Left cardiac atrium (tissue), 4 donors: Measurements from ENCODE around the gene C19orf73. TPM values are rescaled to one million over a fixed set of nuclear protein-coding genes. Genes with fewer than 3 reads are reported as not detected.

ENCODE experiments used
- ATAC-seq, 2 donors: fragments of 200-7000 bp; cut with Tn5 transposase; one replicate each; pipeline ENCODE4 v1.9.1; 2020; ENCODE audit warnings: mild to moderate bottlenecking in 2 of 2, moderate library complexity in 2 of 2
- DNase-seq: peaks from one replicate; pipeline ENCODE4 v3.0.0-alpha.2; 2020
- intact Hi-C, 2 donors: fragments of 100-400 bp; cut with DNase I; formaldehyde crosslinking; loops; one replicate each; pipeline versions ENCODE4 v1.14.1 to v1.15.1; 2022 to 2023
- long read RNA-seq: library from polyadenylated mRNA; unstranded; transcript quantifications from one replicate; pipeline ENCODE4 v2.0.0, GENCODE V29; 2021
- total RNA-seq, 2 donors: library from RNA; stranded (reverse); fragmentation: NEBNext Ultra II Directional; extraction: Animal tissue kit (Norgen Biotek cat#: 25700); gene quantifications; one replicate each; pipeline ENCODE4 v1.2.1, GENCODE V29; 2021
- donor health status: DM: no; HTN: yes; CAD: no.
- donor health status: DM: no; HTN: yes; CAD: no; lungs with severe emphysema.
- donor health status: DM: yes; HTN: yes; CAD: no.
- donor health status: Dilated cardiomyopathy.

Gene C19orf73, protein sequence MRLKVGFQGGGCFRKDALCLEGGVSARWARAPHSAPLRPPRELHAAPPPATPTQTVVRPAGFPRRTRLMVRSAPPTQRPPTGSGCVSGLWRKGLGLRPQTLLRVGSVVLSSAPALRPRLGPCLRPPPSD
- total RNA-seq, result 1 to 10 TPM in 1 of 2 donors, under 1 TPM in 1; 0.47 to 1.6 TPM
- long read RNA-seq, result 0 reads

DNA sequence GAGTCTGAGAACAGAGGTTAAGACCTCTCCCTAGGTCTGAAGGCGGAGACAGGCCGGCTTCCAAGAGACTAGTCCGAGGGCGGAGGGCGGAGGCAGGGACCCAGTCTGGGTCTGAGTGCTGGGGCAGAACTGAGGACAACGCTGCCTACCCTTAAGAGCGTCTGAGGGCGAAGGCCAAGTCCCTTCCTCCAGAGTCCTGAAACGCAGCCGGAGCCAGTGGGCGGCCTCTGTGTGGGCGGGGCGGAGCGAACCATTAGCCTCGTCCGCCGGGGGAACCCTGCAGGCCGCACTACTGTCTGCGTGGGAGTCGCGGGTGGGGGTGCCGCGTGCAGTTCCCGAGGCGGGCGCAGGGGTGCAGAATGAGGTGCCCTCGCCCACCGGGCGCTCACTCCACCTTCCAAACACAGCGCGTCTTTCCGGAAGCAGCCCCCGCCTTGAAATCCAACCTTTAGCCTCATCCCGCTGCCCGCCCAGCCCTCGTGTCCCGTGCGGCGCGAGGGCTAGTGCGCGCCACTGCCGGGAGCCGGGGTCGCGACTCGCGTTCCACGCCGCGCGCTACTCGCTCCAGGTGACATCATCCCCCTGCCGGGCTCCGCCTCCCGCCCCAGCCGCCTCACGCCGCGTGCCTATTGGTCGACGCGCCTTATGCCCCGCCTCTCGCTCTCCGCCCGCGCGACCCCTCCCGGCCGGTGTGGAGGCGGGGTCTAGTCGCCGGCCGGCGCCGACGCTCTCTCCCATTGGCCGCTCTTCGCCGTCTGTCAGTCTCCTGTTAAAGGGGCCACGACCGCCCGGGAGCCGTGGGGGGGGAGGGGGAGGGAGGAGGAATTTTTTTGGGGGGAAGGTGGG is at the start of gene C19orf73:
Gene C19orf73, minus strand, starts transcription at position 579 of the 846 bp plus-strand sequence. Its CDS starts 121 bp downstream, at position 458.
- intact Hi-C loops, result no loop called here
- ATAC-seq (peak; percentile 91 to 94), DNase-seq (peak; percentile 96)

DNA sequence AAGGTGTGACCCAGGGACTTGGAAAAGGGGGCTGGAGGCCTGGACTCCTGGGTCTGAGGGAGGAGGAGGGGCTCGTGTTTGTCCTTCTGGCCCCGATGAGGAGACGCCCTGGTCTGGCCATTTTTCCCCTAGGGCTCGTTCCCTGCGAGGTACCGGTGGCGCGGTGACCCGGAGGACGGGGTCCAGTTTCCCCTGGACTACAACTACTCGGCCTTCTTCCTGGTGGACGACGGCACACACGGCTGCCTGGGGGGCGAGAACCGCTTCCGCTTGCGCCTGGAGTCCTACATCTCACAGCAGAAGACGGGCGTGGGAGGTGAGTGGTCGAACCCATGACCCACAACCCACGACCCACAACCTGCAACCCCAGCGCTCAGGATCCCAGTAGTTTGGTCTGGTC is 49.5 kb upstream of the C19orf73 start:
- ATAC-seq (no peak), DNase-seq (no peak)
- intact Hi-C loops, result no loop called here

DNA sequence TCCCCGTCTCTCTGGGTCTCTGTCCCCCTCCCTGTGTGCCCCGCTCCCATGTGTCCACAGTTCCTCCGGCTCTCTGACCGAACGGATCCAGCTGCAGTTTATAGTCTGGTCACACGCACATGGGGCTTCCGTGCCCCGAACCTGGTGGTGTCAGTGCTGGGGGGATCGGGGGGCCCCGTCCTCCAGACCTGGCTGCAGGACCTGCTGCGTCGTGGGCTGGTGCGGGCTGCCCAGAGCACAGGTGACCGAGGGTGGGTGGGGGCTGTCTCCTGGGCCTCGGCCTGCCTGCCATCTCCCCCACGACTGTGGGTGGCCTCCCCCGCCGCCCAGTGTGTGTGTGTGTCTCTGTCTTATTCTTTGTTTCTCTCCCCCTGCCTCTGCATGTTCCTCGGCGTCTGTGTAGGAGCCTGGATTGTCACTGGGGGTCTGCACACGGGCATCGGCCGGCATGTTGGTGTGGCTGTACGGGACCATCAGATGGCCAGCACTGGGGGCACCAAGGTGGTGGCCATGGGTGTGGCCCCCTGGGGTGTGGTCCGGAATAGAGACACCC is 49.0 kb upstream of the C19orf73 start:
- DNase-seq (no peak), ATAC-seq (no peak)
- intact Hi-C loops, result no loop called here

DNA sequence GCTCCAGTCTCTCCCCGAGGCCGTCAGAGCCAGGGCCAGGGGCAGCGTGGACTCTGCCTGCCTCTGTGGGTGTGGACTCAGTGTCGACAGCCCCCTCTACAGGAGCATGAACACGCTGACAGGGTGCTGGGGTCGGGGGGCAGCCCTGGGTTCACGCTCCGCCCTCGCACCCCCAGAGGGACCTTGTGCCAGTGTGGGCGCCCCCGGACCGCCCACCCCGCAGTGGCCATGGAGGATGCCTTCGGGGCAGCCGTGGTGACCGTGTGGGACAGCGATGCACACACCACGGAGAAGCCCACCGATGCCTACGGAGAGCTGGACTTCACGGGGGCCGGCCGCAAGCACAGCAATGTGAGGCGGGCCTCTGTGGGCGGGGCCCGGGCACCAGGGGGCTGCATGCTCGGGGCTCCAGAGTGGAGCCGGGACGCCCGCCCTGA is 46.9 kb upstream of the C19orf73 start:
- ATAC-seq, result peak; percentile 43 to 60
- intact Hi-C loops, result no loop called here

DNA sequence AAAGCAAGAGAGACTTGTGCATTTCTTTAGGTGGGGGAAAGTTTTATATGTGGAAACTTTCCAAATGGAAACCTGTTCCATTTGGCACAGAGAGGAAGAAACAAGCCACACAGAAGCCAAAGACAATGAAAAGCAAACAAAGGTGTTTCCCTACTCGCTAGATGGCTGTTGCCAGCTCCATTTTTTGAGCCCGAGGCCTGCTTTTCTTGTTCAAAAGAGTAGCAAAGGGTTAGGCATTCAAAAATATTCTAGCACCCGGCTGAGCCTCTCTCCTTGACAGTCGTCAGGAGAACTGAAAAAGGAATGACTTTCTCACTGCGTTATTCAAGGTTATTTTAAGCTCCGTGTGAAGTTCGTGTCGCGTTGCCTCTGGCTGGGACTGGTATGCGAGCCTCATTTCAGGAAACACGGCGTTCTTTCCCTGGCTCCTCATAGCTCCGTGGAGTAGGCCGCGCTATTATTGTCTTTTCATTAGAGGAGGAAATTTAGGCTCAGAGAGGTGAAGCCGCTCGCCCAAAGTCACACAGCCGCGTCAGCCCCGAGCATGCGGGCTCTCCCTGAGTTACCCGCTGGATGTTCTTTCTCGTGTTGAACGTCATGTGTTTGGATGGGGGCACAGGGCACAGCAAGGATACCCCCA is 46.3 kb upstream of the C19orf73 start:
- DNase-seq, result peak; percentile 48
- ATAC-seq, result peak; percentile 86 to 91
- intact Hi-C loops, result no loop called here

More for the DNA sequence above, 46.9 kb upstream of the C19orf73 start:
- DNase-seq, result no peak

DNA sequence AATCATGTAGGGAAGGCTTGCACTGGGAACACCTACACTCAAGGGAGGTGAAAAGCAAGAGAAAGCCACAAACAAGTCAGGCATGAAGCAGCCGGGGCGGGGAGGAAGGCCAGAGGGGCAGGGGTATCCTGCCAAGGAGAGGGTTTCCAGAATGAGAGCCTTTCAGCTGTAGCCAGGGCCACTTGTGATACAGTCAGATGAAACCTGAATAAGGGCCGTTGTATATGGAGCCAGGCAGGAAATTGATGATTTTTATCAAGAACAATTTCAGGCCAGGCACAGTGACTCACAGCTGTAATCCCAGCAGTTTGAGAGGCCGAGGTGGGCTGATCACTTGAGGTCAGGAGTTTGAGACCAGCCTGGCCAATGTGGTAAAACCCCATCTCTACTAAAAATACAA is 43.0 kb upstream of the C19orf73 start:
- intact Hi-C loops, result no loop called here

DNA sequence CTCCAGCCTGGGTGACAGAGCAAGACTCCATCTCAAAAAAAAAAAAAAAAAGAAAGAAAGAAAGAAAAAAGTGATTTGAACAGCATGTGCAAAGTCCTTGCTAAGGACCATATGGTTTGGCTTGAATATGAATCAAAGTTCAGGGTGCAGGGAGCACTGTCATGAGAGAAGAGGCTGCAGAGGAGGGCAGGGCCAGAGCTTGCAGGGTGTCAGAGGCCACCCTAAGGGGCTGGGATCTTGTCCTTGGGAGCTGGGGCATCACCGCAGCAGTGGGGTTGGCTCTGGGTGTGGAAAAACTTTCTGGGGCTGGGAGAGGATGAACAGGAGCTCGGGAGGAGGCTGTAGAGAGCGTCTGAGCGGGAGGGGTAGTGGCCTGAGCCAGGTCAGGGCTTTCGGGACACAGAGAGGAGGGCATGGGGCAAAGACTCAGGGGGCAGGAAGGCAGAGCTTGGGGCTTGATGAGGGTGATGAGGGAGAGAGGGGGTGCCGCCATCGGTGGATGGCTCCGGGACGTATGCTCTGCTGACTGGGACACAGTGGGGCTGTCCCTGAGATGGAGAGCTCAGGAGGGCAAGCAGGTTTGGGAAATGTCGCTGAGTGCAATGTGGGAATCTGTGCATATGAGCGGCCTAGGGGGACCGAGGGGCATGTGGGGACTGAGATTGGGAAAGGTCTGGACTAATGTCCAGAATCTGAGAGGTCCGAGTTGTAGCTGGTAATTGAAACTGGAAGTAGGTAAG is 41.7 kb upstream of the C19orf73 start:
- ATAC-seq (no peak), DNase-seq (no peak)
- intact Hi-C loops, result no loop called here

More for the DNA sequence above, 43.0 kb upstream of the C19orf73 start:
- no peak for DNase-seq
- ATAC-seq, result no peak

DNA sequence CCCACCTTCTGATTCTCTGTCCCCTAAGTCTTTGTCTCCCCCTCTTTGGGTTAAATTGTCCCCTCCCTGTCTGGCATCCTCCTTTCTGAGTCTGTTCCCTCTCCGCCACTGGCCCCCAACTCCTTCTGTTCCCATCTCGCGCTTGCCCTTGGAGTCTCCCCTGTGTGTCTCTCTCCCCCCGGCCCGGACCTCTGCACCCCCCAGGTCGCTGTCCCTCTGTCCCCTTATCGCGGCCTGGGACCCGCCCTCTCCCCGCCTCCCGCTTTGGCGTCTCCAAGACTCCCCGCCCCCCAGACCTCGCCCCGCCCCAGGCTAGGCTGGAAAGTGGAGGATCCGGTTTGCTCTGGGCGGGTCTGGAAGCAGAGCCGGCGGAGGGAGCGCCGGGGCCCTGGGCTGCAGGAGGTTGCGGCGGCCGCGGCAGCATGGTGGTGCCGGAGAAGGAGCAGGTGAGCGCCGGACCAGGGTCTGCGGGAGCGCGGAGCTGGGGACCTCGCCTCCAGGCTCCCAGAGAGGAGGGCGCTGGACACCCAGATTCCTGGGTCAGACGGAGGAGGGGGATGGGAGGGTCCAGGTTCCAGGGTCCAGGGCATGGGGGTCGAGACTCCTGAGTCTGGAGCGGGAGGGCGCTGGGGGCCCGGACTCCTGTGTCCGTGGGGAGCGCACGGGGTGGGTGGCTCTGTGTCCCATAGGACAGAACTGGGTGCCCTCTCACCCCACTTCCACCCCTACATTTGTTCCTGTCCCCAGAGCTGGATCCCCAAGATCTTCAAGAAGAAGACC is 38.7 kb upstream of the C19orf73 start, which contains the start of gene TRPM4:
Gene TRPM4, plus strand, starts transcription at position 348 of the 780 bp plus-strand sequence. Its CDS starts 75 bp downstream, at position 423.
- intact Hi-C loops, result no loop called here
- peak; percentile 88 to 90 for ATAC-seq

DNA sequence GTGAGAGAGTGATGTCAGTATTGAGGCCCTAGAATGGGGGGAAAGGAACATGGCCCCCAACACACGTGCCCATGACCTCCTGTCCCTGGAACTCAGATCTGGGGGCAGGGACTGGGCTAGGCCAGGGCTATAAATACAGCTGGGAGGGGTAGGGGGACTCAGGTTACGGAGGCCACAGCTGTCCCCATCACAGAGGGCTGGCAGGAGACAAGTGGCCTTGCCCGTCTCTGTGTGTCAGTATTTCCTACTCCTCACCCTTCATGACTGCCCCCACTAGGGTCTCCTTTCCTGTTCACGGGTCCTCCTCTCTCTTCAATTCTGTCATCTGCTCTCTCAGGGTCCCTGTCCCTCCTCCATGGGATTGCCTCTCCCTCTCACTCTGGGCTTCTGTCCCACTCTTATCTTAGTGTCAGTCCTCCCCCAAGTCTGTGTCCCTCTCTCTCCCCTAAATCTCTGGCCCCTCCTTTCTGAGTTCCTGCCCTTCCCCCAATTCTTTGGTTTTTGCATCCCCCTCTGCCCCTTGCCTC is 36.9 kb upstream of the C19orf73 start:
- DNase-seq, result peak; percentile 48
- intact Hi-C loops, result no loop called here
- peak; percentile 28 to 43 for ATAC-seq

More for the DNA sequence above, 38.7 kb upstream of the C19orf73 start, which contains the start of gene TRPM4:
- peak; percentile 96 for DNase-seq

DNA sequence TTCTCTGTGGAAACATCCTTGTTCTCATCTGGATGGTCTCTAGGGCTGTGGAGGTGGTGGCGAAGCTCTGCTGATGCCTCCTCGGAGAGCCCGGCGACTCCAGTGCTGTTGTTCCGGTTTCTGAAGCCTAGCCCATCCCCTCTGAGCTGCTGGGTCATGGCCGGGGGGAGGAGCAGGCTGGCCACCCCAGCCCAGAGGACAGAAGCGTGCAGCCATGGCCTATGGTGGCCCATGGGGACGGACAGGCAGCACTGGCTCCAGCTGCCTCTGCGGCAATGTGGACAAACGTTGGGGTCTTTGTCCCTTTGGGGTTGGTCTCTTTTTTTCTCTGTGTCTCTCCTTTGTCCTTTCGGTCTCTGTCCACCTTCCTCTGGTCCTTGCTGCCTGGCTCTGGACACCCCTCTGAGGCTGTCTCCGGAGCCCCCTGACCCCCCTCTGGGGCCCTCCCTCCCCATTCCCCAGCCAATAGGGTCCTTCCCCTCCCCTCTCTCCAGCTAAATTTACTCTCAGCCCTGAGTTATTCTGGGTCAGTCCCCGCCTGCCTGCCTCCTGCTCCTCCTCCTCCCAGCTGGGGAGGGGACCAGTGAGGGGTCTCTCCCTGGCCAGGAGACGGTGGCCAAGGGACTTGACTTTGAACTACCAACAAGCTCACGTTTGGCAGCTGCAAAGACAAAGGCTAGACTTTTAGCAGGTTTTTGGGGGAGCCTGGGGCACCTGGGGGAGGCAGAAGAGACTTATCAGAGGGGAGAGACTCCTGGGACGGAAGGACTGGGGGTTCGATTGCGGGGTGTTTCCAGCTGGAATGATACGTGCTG is 36.3 kb upstream of the C19orf73 start, which contains the start of gene HRC:
Gene HRC, minus strand, starts transcription at position 392 of the 815 bp plus-strand sequence. Its CDS starts 159 bp downstream, at position 233.
- intact Hi-C loops, result no loop called here
- DNase-seq, result peak; percentile 67
- ATAC-seq, result peak; percentile 44 to 60

DNA sequence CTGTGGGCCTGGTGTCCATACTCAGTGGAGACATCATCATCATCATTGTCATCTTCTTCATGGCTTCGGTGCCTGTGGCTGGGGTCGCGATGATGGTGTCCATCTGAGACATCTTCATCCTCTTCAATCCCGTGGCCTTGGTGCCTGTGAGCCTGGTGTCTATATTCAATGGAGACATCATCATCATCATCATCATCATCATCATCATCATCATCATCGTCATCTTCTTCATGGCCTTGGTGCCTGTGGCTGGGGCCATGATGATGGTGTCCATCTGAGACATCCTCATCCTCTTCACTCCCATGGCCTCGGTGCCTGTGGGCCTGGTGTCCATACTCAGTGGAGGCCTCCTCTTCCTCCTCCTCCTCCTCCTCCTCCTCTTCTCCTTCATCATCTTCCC is 35.3 kb upstream of the C19orf73 start:
- DNase-seq, result no peak
- ATAC-seq, result no peak

DNA sequence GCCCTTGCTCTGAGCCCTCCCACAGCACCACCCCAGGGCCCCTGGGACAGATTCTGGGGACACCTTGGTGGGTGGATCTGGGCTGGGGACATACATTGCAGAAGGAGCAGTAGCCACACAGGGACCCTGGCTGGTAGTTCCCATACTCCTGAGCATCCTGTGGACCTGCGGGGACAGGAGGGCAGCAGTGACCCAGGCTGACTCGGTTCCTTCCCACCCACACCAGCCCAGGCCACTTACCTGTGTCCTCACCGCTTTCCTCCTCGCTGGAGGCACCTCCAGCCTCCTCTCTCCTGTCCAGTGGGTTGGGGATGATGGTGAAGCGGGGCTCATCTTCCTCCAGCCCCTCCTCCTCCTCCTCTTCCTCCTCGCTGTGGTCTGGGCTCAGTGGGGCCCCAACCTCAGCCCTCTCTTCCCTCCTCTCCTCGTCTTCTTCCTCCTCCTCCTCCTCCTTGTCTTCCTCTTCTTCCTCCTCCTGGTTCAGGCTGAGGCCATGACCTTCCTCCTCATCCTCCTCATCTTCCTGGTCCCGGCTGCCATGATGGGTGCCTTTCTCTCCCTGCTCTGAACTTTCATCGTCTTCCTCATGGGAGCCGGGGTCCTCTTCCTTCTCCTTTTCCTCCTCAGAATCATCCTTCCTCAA is 34.3 kb upstream of the C19orf73 start:
- no peak for ATAC-seq
- no peak for DNase-seq
- intact Hi-C loops, result no loop called here

More for the DNA sequence above, 35.3 kb upstream of the C19orf73 start:
- intact Hi-C loops, result no loop called here

DNA sequence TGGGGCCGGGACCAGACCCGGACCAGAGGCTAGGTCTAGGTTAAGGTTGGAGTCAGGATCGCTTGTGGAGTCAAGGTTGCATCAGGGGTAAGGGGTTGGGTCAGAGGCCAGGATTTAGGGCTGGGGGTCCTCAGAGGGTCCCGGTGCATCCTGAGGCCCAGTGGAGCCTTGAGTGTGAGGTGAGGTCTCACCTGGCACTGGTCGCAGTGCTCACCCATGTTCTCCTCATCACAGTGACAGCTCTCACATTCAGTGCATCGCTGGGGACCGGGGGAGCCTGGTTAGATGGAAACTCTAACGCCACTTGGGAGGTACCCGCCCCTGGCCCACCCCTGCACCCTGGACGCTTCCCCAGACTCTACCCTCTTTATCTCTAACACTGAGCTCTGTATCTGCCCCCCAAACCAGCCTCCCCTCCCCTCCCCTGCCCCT is 33.2 kb upstream of the C19orf73 start:
- intact Hi-C loops, result no loop called here

DNA sequence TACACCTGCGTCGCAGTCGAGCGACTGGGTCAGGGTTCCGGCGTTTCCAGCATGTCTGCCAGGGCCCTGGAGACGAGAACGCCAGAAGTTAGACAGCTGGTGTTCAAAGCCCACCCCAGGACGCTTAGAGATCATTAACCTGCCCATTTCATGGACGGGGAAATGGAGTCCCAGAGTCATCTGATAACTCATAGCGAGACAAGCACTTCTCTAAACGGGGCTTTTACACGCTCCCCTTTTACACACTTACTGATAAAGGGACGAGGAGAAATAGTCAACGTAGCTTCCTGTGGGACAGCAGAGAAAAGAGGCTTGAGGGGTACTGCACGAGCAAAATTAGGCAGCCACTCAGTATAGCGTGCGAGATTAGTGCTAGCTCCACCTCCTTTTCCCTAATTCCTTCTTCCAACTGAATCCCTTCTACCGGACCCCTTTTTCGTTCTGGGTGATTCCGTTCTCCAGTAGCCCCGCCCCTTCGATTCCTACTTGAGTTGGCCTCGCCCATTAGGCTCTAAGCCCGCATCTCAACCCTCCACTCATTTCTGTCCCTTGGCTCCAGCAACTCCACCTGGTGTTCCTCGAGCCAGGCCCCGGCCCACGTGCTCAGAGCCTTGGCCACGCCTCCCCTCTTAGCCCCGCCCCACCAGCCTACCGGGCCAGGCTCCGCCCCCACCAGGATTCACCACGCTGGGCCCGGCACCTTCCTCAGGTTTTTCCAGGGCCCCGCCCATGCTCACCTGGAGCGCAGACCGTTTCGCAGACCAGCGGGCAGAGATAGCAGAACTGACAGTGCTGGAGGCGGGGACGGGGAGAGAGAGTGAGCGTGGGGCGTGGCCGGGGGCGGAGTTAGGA is 32.5 kb upstream of the C19orf73 start:
- peak; percentile 73 for DNase-seq
- ATAC-seq, result no peak
- intact Hi-C loops, result no loop called here

More for the DNA sequence above, 33.2 kb upstream of the C19orf73 start:
- no peak for ATAC-seq
- DNase-seq, result no peak

DNA sequence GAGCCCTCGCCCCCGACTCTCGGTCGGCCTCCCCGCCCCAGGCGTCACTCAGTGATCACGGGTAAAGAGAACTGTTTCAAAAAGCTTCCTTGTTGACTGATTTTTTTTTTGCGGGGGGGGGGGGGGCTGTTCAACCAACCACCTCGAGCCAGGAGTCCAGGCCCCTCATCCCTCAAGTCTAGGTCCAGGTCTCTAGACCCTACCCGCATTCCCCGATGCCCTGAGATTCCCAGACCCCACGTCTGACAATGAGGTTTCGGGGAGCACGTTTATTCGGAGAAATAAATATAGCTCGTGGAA is 32.0 kb upstream of the C19orf73 start:
- intact Hi-C loops, result no loop called here
- ATAC-seq (no peak), DNase-seq (no peak)
